A549 (cell line): ENCODE measurements around the gene TEAD2.

ENCODE experiments used
- CEBPB ChIP-seq, 2 experiments: fragments of >200 bp in 1 of 2; sonication (Bioruptor Twin) in 1 of 2; formaldehyde crosslinking in 1 of 2; IDR thresholded peaks; 2 replicates each; pipeline ENCODE4 v1.6.1; 2012 to 2016
- CHD4 ChIP-seq: fragments of 200-600 bp; sonication (generic); IDR thresholded peaks from 2 replicates; pipeline ENCODE4 v1.6.1; 2016; ENCODE audit warnings: antibody characterized with exemption, mild to moderate bottlenecking, borderline replicate concordance
- EP300 ChIP-seq, 2 experiments: fragments of >200 bp; sonication (Bioruptor Twin); formaldehyde crosslinking; IDR thresholded peaks; 2 replicates in 1 of 2; 3 replicates in 1 of 2; pipeline ENCODE4 v1.6.1; 2016 to 2017
- FOSL2 ChIP-seq, 2 experiments: fragments of 450-650 bp in 1 of 2; fragments of >200 bp in 1 of 2; sonication (Bioruptor Twin) in 1 of 2; formaldehyde crosslinking; IDR thresholded peaks; 2 replicates each; pipeline versions ENCODE4 v1.5.0 to v1.6.1; 2016 to 2020; ENCODE audit warnings: mild to moderate bottlenecking in 1 of 2, moderate library complexity in 1 of 2
- HEYL ChIP-seq: fragments of 250-450 bp; sonication (Bioruptor Pico); IDR thresholded peaks from 2 replicates; pipeline ENCODE4 v1.8.0; 2021; ENCODE audit warnings: mild to moderate bottlenecking, moderate library complexity
- MAX ChIP-seq: IDR thresholded peaks from 2 replicates; pipeline ENCODE4 v1.6.1; 2012
- MAZ ChIP-seq: fragments of 150-350 bp; IDR thresholded peaks from 2 replicates; pipeline ENCODE4 v1.6.1; 2014; ENCODE audit warnings: antibody characterized with exemption, low read depth, low read length, borderline replicate concordance
- POLR2A ChIP-seq: IDR thresholded peaks from 2 replicates; pipeline ENCODE4 v1.6.1; 2012; ENCODE audit warnings: mild to moderate bottlenecking, low read length
- POLR2AphosphoS2 ChIP-seq: conservative IDR thresholded peaks from 2 replicates; pipeline ENCODE4 v1.6.1; 2012; ENCODE audit warnings: low read length, improper control_type of control experiment, inconsistent platforms
- RNF2 ChIP-seq: fragments of 200-600 bp; sonication (generic); IDR thresholded peaks from 2 replicates; pipeline ENCODE4 v1.6.1; 2016; ENCODE audit warnings: low read depth, mild to moderate bottlenecking, antibody characterized with exemption, moderate library complexity, borderline replicate concordance
- TP53 ChIP-seq: fragments of 250-450 bp; sonication (Bioruptor Pico); IDR thresholded peaks from 2 replicates; pipeline ENCODE4 v1.5.0; 2021; ENCODE audit warnings: mild to moderate bottlenecking, moderate library complexity
- TF ChIP-seq, protein P1 (sequence below): fragments of >200 bp; sonication (Bioruptor Twin); formaldehyde crosslinking; IDR thresholded peaks from 3 replicates; pipeline ENCODE4 v1.5.1; 2016
- TF ChIP-seq, protein P2 (sequence below): fragments of >200 bp; sonication (Bioruptor Twin); formaldehyde crosslinking; IDR thresholded peaks from 2 replicates; pipeline ENCODE4 v1.6.1; 2016
- TF ChIP-seq, protein P3 (sequence below): fragments of 150-350 bp; IDR thresholded peaks from 2 replicates; pipeline ENCODE4 v1.6.1; 2014; ENCODE audit warnings: low read depth, mild to moderate bottlenecking, low read length

DNA sequence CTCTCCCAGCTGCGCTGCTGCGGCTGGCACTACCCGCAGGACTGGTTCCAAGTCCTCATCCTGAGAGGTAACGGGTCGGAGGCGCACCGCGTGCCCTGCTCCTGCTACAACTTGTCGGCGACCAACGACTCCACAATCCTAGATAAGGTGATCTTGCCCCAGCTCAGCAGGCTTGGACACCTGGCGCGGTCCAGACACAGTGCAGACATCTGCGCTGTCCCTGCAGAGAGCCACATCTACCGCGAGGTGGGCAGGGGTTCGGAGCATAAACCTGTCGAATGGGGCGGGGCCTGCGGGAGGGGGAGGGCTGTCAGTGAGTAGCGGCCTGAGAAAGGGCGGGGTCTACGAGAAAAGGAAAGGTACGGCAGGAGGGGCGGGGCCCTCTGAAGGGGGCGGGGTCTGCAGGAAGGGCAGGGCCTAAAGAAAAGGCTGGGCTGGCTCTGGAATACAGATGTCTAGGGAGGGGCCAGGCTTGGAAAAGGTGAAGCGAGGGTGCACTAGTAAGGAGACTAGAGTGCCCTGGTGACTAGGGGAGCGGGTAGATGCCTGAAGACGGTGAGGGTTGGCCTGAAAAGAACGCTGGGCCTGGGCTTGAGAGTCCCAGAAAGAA is 23.4 kb downstream of the TEAD2 start:
- TF ChIP-seq POLR2AphosphoS2, result no peak
- TF ChIP-seq, protein P1, sequence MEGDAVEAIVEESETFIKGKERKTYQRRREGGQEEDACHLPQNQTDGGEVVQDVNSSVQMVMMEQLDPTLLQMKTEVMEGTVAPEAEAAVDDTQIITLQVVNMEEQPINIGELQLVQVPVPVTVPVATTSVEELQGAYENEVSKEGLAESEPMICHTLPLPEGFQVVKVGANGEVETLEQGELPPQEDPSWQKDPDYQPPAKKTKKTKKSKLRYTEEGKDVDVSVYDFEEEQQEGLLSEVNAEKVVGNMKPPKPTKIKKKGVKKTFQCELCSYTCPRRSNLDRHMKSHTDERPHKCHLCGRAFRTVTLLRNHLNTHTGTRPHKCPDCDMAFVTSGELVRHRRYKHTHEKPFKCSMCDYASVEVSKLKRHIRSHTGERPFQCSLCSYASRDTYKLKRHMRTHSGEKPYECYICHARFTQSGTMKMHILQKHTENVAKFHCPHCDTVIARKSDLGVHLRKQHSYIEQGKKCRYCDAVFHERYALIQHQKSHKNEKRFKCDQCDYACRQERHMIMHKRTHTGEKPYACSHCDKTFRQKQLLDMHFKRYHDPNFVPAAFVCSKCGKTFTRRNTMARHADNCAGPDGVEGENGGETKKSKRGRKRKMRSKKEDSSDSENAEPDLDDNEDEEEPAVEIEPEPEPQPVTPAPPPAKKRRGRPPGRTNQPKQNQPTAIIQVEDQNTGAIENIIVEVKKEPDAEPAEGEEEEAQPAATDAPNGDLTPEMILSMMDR, result no peak
- TF ChIP-seq, protein P2, sequence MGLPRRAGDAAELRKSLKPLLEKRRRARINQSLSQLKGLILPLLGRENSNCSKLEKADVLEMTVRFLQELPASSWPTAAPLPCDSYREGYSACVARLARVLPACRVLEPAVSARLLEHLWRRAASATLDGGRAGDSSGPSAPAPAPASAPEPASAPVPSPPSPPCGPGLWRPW, result no peak
- no peak for TF ChIP-seq MAX
- no peak for TF ChIP-seq HEYL
- TF ChIP-seq CHD4, result no peak
- TF ChIP-seq POLR2A, result no peak
- TF ChIP-seq RNF2, result no peak
- no peak for TF ChIP-seq CEBPB (IDR thresholded peaks at IDR 0.05)
- no peak for TF ChIP-seq FOSL2 (IDR thresholded peaks at IDR 0.05)
- TF ChIP-seq FOSL2 (CRISPR knock-in tag; IDR thresholded peaks at IDR 0.05), result no peak
- TF ChIP-seq, protein P3, sequence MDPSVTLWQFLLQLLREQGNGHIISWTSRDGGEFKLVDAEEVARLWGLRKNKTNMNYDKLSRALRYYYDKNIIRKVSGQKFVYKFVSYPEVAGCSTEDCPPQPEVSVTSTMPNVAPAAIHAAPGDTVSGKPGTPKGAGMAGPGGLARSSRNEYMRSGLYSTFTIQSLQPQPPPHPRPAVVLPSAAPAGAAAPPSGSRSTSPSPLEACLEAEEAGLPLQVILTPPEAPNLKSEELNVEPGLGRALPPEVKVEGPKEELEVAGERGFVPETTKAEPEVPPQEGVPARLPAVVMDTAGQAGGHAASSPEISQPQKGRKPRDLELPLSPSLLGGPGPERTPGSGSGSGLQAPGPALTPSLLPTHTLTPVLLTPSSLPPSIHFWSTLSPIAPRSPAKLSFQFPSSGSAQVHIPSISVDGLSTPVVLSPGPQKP, result no peak
- TF ChIP-seq EP300 (IDR thresholded peaks at IDR 0.05), result no peak
- TF ChIP-seq MAZ, result no peak
- TF ChIP-seq TP53 (CRISPR knock-in tag), result no peak
